Measurements from ENCODE around the gene CCDC134. TPM values are rescaled to one million over a fixed set of nuclear protein-coding genes. Genes with fewer than 3 reads are reported as not detected.

Gene CCDC134
- total RNA-seq, 4 donors from 2014 or later = 1.6 to 3.5 (median 3.4) TPM

GRCh38 chr22:41776381-41776780 lies 24.1 kb upstream of the CCDC134 start:
- no peak for TF ChIP-seq CTCF (IDR thresholded peaks at IDR 0.05)
- DNase-seq (ENCODE audit: low spot score) = no peak

GRCh38 chr22:41777749-41778425 lies 22.6 kb upstream of the CCDC134 start:
- no peak for DNase-seq (ENCODE audit: low spot score)
- ATAC-seq (ENCODE audit: low FRiP score) = no peak
- TF ChIP-seq CTCF (IDR thresholded peaks at IDR 0.05) = no peak

More at GRCh38 chr22:41776381-41776780, 24.1 kb upstream of the CCDC134 start:
- ATAC-seq (ENCODE audit: low FRiP score) = no peak

GRCh38 chr22:41779929-41780505 lies 20.5 kb upstream of the CCDC134 start:
- no peak for ATAC-seq (ENCODE audit: low FRiP score)
- no peak for TF ChIP-seq CTCF (IDR thresholded peaks at IDR 0.05)
- no peak for DNase-seq (ENCODE audit: low spot score)

- ATAC-seq (ENCODE audit: low FRiP score) (peak; percentile 24), DNase-seq (ENCODE audit: low spot score) (peak; percentile 44)
- TF ChIP-seq CTCF (IDR thresholded peaks at IDR 0.05) = no peak
These were observed 19.6 kb upstream of the CCDC134 start for GRCh38 chr22:41780746-41781505.

GRCh38 chr22:41781507-41781906 lies 19.0 kb upstream of the CCDC134 start:
- no peak for TF ChIP-seq CTCF (IDR thresholded peaks at IDR 0.05)
- no peak for ATAC-seq (ENCODE audit: low FRiP score)
- DNase-seq (ENCODE audit: low spot score) = no peak

DNA sequence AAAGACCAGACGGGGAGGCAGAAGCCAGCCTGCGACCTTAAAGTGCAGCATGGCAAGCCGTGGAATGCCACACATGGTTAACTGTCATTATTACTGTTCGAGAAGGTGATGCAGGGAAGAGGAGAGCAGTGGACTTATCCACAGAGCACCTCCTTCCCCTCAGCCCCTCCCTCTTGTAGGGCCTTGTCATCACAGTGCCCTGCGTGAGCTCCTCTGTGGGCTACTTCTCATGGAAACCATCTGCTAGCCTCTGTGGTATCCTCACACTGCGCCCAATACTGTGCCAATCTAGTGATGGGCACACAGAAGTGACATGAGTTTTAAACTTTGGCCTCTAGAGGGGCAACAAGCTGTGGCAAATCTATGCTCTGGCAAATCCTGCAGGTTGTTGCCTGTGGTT lies 18.2 kb upstream of the CCDC134 start:
- no peak for DNase-seq (ENCODE audit: low spot score)
- ATAC-seq (ENCODE audit: low FRiP score) = no peak
- no peak for TF ChIP-seq CTCF (IDR thresholded peaks at IDR 0.05)

All from omental fat pad (tissue), 4 donors.